Prostate gland (tissue), 2 donors: ENCODE measurements around the gene MARCHF4. TPM values are rescaled to one million over a fixed set of nuclear protein-coding genes. Genes with fewer than 3 reads are reported as not detected.

Experiments used
- DNase-seq: peaks from one replicate; pipeline ENCODE4 v3.0.0-alpha.2; 2019; ENCODE audit warnings: low spot score
- H3K27ac ChIP-seq, 2 donors: fragments of 200-600 bp; sonication (generic); 2 replicates each; pipeline ENCODE4 v1.5.1; 2017 to 2019
- H3K27me3 ChIP-seq: fragments of 200-600 bp; sonication (generic); replicated peaks from 2 replicates; pipeline ENCODE4 v1.5.1; 2019; ENCODE audit not compliant: insufficient read depth
- H3K36me3 ChIP-seq, 2 donors: fragments of 200-600 bp; sonication (generic); 1 replicate in 1 of 2; 2 replicates in 1 of 2; pipeline versions ENCODE4 v1.5.1 to v1.8.1; 2017 to 2019
- H3K4me1 ChIP-seq: fragments of 200-600 bp; sonication (generic); replicated peaks from 2 replicates; pipeline ENCODE4 v1.5.1; 2019
- H3K4me3 ChIP-seq, 2 donors: fragments of 200-600 bp; sonication (generic); 2 replicates each; pipeline ENCODE4 v1.5.1; 2017 to 2019
- H3K9me3 ChIP-seq: fragments of 200-600 bp; sonication (generic); 2 replicates; pipeline ENCODE4 v1.5.1; 2017
- POLR2A ChIP-seq: fragments of 450-650 bp; IDR thresholded peaks from one replicate; pipeline ENCODE4 v1.6.1; 2016; ENCODE audit warnings: antibody characterized with exemption, mild to moderate bottlenecking
- POLR2AphosphoS5 ChIP-seq: sonication (generic); formaldehyde crosslinking; IDR thresholded peaks from one replicate; pipeline ENCODE4 v1.6.1; 2017; ENCODE audit warnings: antibody characterized with exemption
- whole genome bisulfite sequencing: methylation state at CpG from one replicate; pipeline ENCODE4 v1.1.5; 2018; 5-methylcytosine and 5-hydroxymethylcytosine counted together
- intact Hi-C: fragments of 100-400 bp; cut with DNase I; formaldehyde crosslinking; loops from one replicate; pipeline ENCODE4 v1.14.2; 2022
- total RNA-seq, 2 donors: library from RNA; depleted of rRNA; stranded (reverse); fragments of >200 nt; gene quantifications; one replicate each; pipeline ENCODE4 v1.1.0, GENCODE V29; 2016
- TF ChIP-seq, protein P1 (sequence below), 4 experiments: fragments of 200-600 bp in 2 of 4; fragments of 450-650 bp in 2 of 4; sonication (generic) in 2 of 4; IDR thresholded peaks; 1 replicate in 3 of 4; 2 replicates in 1 of 4; pipeline ENCODE4 v1.5.1; 2016 to 2019; ENCODE audit warnings: antibody characterized with exemption in 4 of 4, mild to moderate bottlenecking in 2 of 4, moderate library complexity in 2 of 4

The MARCHF4 gene
- total RNA-seq, 2 donors from 2014 or later, result not detected

DNA sequence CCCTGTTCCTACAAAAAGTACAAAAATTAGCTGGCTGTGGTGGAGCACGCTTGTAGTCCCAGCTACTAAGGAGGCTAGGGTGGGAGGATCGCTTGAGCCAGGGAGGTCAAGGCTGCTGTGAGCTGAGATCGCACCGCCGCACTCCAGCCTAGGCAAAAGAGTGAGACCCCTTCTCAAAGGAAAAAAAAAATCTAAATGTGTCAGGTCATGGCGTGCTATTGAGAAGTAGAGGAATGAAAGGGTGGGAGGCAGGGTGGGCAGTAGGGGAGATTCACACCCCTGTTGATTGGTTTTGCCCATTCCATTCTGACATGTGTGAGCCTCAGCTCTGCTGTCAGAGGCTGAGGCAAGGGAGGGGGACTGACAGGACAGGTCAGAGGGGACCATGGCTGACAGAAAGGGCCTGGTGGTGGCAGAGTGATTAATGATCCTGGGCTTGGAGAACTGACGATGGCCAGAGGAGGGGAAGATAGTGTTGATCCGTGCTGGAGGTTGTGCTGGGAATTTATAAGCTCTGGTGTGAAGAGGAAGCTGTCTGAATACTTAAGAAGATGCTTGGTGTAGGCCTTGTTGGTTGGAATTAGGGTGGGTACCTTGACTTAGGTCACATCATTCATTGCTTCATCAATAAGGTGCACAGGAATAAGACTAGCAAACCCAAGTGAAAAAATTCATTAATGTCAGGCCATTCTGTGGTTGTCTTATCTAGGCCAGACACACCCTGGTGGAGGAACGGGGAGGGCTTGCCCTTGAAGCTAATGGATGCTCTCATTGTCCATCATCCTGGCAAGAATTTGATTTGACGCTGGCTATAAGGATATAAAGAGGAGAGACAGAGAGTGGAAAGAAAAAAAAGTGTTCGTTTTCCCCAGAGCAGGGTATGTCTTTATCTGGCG lies 20.9 kb upstream of the MARCHF4 start:
- no peaks in the 10 kb centered on the region for H3K4me1 ChIP-seq
- TF ChIP-seq, protein P1, sequence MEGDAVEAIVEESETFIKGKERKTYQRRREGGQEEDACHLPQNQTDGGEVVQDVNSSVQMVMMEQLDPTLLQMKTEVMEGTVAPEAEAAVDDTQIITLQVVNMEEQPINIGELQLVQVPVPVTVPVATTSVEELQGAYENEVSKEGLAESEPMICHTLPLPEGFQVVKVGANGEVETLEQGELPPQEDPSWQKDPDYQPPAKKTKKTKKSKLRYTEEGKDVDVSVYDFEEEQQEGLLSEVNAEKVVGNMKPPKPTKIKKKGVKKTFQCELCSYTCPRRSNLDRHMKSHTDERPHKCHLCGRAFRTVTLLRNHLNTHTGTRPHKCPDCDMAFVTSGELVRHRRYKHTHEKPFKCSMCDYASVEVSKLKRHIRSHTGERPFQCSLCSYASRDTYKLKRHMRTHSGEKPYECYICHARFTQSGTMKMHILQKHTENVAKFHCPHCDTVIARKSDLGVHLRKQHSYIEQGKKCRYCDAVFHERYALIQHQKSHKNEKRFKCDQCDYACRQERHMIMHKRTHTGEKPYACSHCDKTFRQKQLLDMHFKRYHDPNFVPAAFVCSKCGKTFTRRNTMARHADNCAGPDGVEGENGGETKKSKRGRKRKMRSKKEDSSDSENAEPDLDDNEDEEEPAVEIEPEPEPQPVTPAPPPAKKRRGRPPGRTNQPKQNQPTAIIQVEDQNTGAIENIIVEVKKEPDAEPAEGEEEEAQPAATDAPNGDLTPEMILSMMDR (IDR thresholded peaks at IDR 0.05), result no peak

DNA sequence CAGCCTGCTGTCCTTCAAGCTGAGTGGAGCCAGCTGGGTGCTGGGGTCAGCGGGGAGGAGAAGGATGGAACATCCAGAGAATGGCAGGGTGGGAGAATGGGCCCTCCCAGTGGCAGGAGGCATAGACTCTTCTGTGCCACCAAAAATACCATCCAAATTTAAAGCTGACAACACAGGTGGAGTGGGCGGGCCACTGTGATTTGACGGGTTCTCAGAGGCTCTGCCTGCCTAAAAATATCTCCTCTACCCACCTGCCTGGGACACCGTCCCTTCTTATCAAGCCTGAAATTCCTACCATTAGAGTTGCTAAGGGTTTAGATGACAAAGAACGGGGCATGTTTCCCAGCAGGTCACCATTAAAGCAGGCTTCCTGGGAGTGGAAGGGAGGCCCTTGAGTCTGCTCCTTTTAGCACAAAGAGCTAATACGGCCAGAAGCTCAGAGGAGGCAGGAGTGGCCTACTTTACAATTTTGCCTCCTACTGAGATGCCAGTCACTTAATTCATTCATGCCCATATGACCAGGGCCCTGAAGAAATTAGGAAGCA lies 19.8 kb upstream of the MARCHF4 start:
- no peaks in the 10 kb centered on the region for H3K4me1 ChIP-seq
- no peaks in the 10 kb centered on the region for H3K9me3 ChIP-seq
- intact Hi-C loops, result no loop called here
- no peak overlapping the region for H3K4me3 ChIP-seq
- 82% methylated on average over 6 of the region's 6 CpGs for WGBS
- H3K36me3 ChIP-seq, result no peaks in the 10 kb centered on the region
- H3K27me3 ChIP-seq, result no peaks in the 10 kb centered on the region
- no peak overlapping the region for H3K27ac ChIP-seq
- DNase-seq, result no peak
- TF ChIP-seq POLR2AphosphoS5, result no peak
- TF ChIP-seq, protein P1 (IDR thresholded peaks at IDR 0.05), result no peak
- no peak for TF ChIP-seq POLR2A

More for the DNA sequence above, 20.9 kb upstream of the MARCHF4 start:
- no peaks in the 10 kb centered on the region for H3K27me3 ChIP-seq
- H3K4me3 ChIP-seq, result no peak overlapping the region
- 78% methylated on average over 12 of the region's 12 CpGs for WGBS
- intact Hi-C loops, result no loop called here
- no peak overlapping the region for H3K27ac ChIP-seq
- DNase-seq, result no peak
- H3K9me3 ChIP-seq, result no peaks in the 10 kb centered on the region
- H3K36me3 ChIP-seq, result no peaks in the 10 kb centered on the region

DNA sequence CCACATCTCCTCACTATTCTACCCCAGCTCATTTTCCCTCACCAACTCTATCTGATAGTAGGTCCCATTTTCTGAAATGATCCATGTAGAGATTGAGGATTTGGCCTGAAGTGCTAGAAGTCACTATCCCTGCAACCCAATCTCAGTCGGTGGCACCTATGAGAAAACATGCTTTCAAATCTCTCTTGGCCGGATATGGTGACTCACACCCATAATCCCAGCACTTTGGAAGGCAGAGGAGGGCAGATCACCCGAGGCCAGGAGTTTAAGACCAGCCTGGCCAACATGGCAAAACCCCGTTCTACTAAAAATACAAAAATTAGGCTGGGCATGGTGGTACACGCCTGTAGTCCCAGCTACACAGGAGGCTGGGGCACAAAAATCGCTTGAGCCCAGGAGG lies 19.1 kb upstream of the MARCHF4 start:
- Histone ChIP-seq H3K9me3 (no peaks in the 10 kb centered on the region), H3K27me3 (no peaks in the 10 kb centered on the region), H3K27ac (no peak overlapping the region), H3K4me3 (no peak overlapping the region), H3K36me3 (no peaks in the 10 kb centered on the region), H3K4me1 (no peaks in the 10 kb centered on the region)
- no peak for DNase-seq
- intact Hi-C loops, result no loop called here
- TF ChIP-seq POLR2A (no peak), POLR2AphosphoS5 (no peak)
- TF ChIP-seq, protein P1 (IDR thresholded peaks at IDR 0.05), result no peak
- WGBS, result 89% methylated on average over 6 of the region's 6 CpGs

DNA sequence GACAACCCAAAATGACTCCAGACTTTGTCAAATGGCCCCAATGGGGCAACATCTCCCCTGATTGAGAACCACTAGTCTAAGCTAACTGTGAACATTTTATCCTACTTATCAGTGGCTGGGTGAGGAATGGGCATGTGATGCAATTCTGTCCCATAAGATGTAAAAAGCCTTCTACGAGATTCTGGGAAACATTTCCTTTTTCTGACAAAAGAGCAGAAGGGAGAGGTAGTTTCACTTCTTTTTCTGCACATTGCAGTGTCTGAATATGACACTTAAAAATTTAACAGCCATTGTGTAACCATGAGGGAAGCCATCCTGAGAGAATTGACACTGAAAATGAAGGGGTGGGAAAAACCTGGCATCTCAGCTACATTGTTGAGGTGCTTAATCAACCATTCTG lies 17.3 kb upstream of the MARCHF4 start:
- no peak for TF ChIP-seq POLR2AphosphoS5
- TF ChIP-seq, protein P1 (IDR thresholded peaks at IDR 0.05), result no peak
- Histone ChIP-seq H3K4me3 (no peak overlapping the region), H3K9me3 (no peaks in the 10 kb centered on the region), H3K27ac (no peak overlapping the region), H3K27me3 (no peaks in the 10 kb centered on the region), H3K4me1 (no peaks in the 10 kb centered on the region), H3K36me3 (no peaks in the 10 kb centered on the region)
- DNase-seq, result no peak
- intact Hi-C loops, result no loop called here
- WGBS, result 57% methylated on average over 1 of the region's 1 CpG
